ENCODE measurements around the gene RILPL1. TPM values are rescaled to one million over a fixed set of nuclear protein-coding genes. Genes with fewer than 3 reads are reported as not detected.
"Not testable (repeated sequence)": the region's sequence is repeated elsewhere in the genome, so short reads cannot be mapped to it uniquely, and the experiment has no call there.

The RILPL1 gene
- total RNA-seq, 4 donors from 2014 or later, result 2.9 to 32.3 (median 18.4) TPM

GRCh38 chr12:123573870-123574269 lies 40.4 kb upstream of the RILPL1 start:
- no peaks in the 10 kb centered on the region for H3K36me3 ChIP-seq
- TF ChIP-seq POLR2A (IDR thresholded peaks at IDR 0.05) (no peak), CTCF (IDR thresholded peaks at IDR 0.05) (no peak)

GRCh38 chr12:123572391-123572790 lies 38.9 kb upstream of the RILPL1 start:
- no peak overlapping the region for H3K27ac ChIP-seq
- H3K27me3 ChIP-seq, result no peaks in the 10 kb centered on the region
- H3K4me3 ChIP-seq, result no peak overlapping the region
- H3K36me3 ChIP-seq, result no peaks in the 10 kb centered on the region
- intact Hi-C loops (cut with DNase I; ENCODE audit: low total_unique reads), result no loop called here
- no peaks in the 10 kb centered on the region for H3K9me3 ChIP-seq
- DNase-seq, result no peak
- H3K4me1 ChIP-seq, result no peaks in the 10 kb centered on the region
- no peak for TF ChIP-seq POLR2A (IDR thresholded peaks at IDR 0.05)

More at GRCh38 chr12:123573870-123574269, 40.4 kb upstream of the RILPL1 start:
- H3K27ac ChIP-seq, result no peak overlapping the region
- H3K27me3 ChIP-seq, result no peaks in the 10 kb centered on the region
- no peak for DNase-seq
- no peak overlapping the region for H3K4me3 ChIP-seq
- H3K4me1 ChIP-seq, result no peaks in the 10 kb centered on the region
- intact Hi-C loops (cut with DNase I; ENCODE audit: low total_unique reads), result no loop called here
- H3K9me3 ChIP-seq, result no peaks in the 10 kb centered on the region

GRCh38 chr12:123571343-123571813 lies 37.9 kb upstream of the RILPL1 start:
- Histone ChIP-seq H3K4me3 (no peak overlapping the region), H3K36me3 (no peaks in the 10 kb centered on the region), H3K4me1 (no peaks in the 10 kb centered on the region), H3K27ac (no peak overlapping the region), H3K9me3 (no peaks in the 10 kb centered on the region), H3K27me3 (no peaks in the 10 kb centered on the region)
- peak; percentile 51 to 76 for DNase-seq
- intact Hi-C loops (cut with DNase I; ENCODE audit: low total_unique reads), result no loop called here
- TF ChIP-seq CTCF (IDR thresholded peaks at IDR 0.05) (no peak), POLR2A (IDR thresholded peaks at IDR 0.05) (no peak)

- no peak for DNase-seq
- TF ChIP-seq POLR2A (IDR thresholded peaks at IDR 0.05) (no peak), CTCF (IDR thresholded peaks at IDR 0.05) (no peak)
- Histone ChIP-seq H3K9me3 (no peaks in the 10 kb centered on the region), H3K4me3 (no peak overlapping the region), H3K27me3 (no peaks in the 10 kb centered on the region), H3K36me3 (no peaks in the 10 kb centered on the region), H3K4me1 (no peaks in the 10 kb centered on the region), H3K27ac (no peak overlapping the region)
- intact Hi-C loops (cut with DNase I; ENCODE audit: low total_unique reads), result no loop called here
Observed at GRCh38 chr12:123559468-123559867, 25.9 kb upstream of the RILPL1 start.

- H3K4me1 ChIP-seq; DNase-seq; H3K9me3 ChIP-seq; H3K27me3 ChIP-seq; H3K4me3 ChIP-seq; H3K36me3 ChIP-seq; H3K27ac ChIP-seq; intact Hi-C loops (cut with DNase I; ENCODE audit: low total_unique reads): not testable (repeated sequence)
Observed at GRCh38 chr12:123558487-123558886, 25.0 kb upstream of the RILPL1 start.

GRCh38 chr12:123554843-123555242 lies 21.3 kb upstream of the RILPL1 start:
- H3K36me3 ChIP-seq; H3K27me3 ChIP-seq; intact Hi-C loops (cut with DNase I; ENCODE audit: low total_unique reads); H3K4me1 ChIP-seq; H3K4me3 ChIP-seq; H3K27ac ChIP-seq; DNase-seq; H3K9me3 ChIP-seq: not testable (repeated sequence)

GRCh38 chr12:123554136-123554535 lies 20.6 kb upstream of the RILPL1 start:
- H3K27me3 ChIP-seq; H3K9me3 ChIP-seq; H3K36me3 ChIP-seq; H3K4me3 ChIP-seq; H3K27ac ChIP-seq; DNase-seq; intact Hi-C loops (cut with DNase I; ENCODE audit: low total_unique reads); H3K4me1 ChIP-seq: not testable (repeated sequence)

Measured in uterus (tissue), 4 donors.